KG1 (cell line): ENCODE measurements around the gene PKP1.
"Not testable (repeated sequence)": the region's sequence is repeated elsewhere in the genome, so short reads cannot be mapped to it uniquely, and the experiment has no call there.

Source experiments
- DNase-seq: peaks from one replicate; lab custom pipeline; 2025; lab: John Stamatoyannopoulos, UW

Gene PKP1

GRCh38 chr1:201282931-201283829 lies at the start of gene PKP1:
TSS of gene PKP1 (plus strand) at chr1:201283506. CDS start at chr1:201283703, 197 bp downstream.
- no peak for DNase-seq

GRCh38 chr1:201239646-201240045 lies 43.7 kb upstream of the PKP1 start:
- DNase-seq: not testable (repeated sequence)

GRCh38 chr1:201240171-201240570 lies 43.1 kb upstream of the PKP1 start:
- no peak for DNase-seq

GRCh38 chr1:201241736-201242135 lies 41.6 kb upstream of the PKP1 start:
- DNase-seq: no peak

- no peak for DNase-seq
These were observed 38.2 kb upstream of the PKP1 start for GRCh38 chr1:201245082-201245481.

- no peak for DNase-seq
These were observed 34.4 kb upstream of the PKP1 start for GRCh38 chr1:201248721-201249559.

- DNase-seq: no peak
These were observed 32.8 kb upstream of the PKP1 start for GRCh38 chr1:201250326-201251011.

- DNase-seq: no peak
These were observed 31.9 kb upstream of the PKP1 start for GRCh38 chr1:201251411-201251810.

GRCh38 chr1:201251851-201252430 lies 31.4 kb upstream of the PKP1 start:
- no peak for DNase-seq

GRCh38 chr1:201252944-201253371 lies 30.3 kb upstream of the PKP1 start:
- no peak for DNase-seq

GRCh38 chr1:201253411-201253810 lies 29.9 kb upstream of the PKP1 start:
- DNase-seq: no peak

- no peak for DNase-seq
These were observed 29.2 kb upstream of the PKP1 start for GRCh38 chr1:201253906-201254624.

- DNase-seq: no peak
These were observed 28.5 kb upstream of the PKP1 start for GRCh38 chr1:201254625-201255478.

GRCh38 chr1:201255479-201256362 lies 27.6 kb upstream of the PKP1 start:
- DNase-seq: no peak

GRCh38 chr1:201258132-201258531 lies 25.2 kb upstream of the PKP1 start:
- not testable (repeated sequence) for DNase-seq

GRCh38 chr1:201258763-201259230 lies 24.5 kb upstream of the PKP1 start:
- DNase-seq: no peak

GRCh38 chr1:201259476-201260235 lies 23.6 kb upstream of the PKP1 start:
- no peak for DNase-seq

GRCh38 chr1:201260236-201260590 lies 23.1 kb upstream of the PKP1 start:
- DNase-seq: no peak
